NOMO-1 treated with DMSO at 0.1 percent for 48 hours (cell line): ENCODE measurements around the gene NAP1L1.

Source experiments
- DNase-seq: peaks from one replicate; lab custom pipeline; 2025; ENCODE audit not compliant: unreplicated experiment; lab: John Stamatoyannopoulos, UW

NAP1L1 gene

DNA sequence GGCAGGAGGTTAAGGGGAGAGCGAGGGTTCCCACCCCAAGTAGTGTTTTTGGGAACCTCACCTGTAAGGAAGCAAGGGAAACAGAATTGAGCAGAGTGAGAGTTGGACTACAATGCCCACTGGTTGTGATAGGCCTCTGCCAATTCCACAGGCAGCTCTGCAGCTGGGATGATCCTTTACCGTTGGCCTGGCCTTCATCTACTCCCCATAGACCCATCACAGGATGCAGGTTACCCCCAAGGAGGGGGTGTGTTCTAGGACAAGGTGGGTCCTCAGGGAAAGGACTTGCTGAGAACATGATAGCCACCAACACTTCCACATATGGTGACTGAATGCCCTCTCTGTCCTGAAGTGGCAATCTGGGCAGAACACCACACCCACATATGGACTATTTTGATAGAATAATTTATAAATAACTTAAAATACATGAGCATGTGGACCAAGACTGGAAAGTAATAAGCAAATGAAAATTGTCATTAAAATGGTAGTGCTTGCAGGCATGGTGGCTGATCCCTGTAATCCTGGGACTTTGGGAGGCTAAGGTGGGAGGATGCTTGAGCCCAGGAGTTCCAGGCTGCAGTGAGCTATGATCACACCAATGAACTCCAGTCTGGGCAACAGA is 61.3 kb downstream of the NAP1L1 start:
- DNase-seq, result no peak

DNA sequence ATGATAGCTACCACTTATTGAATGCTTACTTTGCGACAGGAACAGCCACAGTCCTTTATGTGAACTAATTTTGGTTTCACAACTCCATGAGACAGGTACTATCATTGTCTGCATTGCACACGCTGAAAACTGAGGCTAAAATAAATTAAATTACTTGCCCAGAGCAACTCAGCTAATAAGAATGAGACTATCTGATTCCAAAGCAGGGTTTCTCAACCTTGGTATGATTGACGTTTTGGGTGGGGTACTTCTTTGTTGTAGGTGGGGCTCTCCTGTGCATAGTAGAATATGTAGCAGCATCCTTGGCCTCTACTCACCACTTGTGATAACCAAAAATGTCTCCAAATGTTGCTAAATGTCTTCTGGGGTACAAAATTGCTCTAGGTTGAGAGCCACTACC is 62.0 kb downstream of the NAP1L1 start:
- DNase-seq, result no peak

DNA sequence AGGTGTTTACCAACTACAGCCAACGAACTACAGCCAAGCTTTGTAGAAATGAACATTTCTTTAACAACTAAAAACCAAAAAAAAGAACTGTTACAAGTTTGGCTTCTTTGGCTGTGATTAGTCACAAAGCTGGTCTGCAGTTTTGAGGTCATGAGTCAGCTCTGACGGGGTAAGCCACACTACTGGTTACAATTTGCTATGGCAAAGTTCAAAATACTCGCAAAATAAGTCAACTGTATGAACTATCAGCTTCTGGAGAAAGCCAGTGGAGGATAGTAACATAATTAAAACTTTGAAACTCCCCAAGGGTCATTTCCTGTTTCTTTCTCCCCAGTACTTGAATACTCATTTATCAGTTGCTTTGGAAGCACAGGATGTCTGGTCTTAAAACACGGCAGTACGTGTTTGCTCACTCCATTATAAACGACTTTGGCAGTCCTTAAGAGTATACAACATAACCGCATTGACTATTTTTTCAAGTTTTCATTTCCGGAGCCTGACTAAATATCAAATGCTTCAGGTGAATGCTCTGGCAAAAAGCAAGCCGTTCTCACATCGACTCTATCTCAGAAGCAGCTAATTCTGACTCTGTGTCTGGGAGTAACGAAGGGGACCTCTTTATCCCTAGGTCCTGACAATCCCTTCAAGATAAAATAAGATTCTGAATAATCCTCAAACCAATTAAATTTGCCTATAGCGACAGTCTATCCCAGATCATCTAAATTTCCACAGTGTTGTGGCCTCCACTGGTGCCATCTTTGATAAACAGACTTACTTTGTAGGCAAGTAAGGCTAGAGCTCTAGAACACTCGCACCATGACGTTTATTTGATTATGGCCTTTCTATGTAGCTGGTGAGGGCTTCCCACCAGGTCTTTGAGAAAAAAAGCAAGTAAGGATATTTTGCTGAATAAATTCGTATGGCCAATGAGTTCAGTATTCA is 63.5 kb downstream of the NAP1L1 start:
- peak; percentile 71 for DNase-seq

DNA sequence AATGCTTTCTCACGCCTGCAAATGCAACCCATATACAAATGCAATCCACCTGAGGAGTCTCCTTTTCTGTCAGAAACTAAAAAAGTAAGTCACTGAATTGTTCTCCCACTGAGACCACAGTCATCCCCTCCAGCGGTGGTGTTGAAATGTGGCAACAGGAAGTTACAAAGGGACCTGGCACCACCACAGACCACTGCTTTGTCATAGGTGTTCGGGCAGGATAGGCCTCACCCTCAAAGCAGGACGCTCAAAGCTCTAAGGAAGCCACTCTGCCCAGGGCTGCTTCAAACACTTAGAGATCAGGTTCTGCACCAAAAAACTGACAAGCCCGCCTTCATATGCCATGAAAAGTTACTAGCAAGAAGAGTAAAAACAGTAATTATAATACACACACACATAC is 64.2 kb downstream of the NAP1L1 start:
- peak; percentile 81 for DNase-seq

DNA sequence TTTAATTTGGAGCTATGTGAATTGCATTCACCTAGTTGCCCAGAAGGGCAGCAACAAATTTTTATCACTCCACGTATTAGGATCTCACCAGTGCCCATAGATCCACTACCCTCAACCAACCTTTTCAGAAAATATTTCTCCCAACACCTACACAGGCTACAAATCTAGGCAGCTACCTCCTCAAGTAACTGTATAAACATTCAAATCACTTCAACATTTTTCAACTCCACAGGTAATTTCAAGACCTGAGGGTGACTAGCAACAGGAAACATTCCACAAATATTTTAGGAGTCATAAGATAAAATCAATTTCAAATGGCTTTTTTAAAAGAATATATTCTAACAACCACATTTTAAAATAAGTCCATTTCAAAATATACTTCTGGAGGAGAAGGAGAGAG is 65.8 kb downstream of the NAP1L1 start:
- DNase-seq, result no peak

DNA sequence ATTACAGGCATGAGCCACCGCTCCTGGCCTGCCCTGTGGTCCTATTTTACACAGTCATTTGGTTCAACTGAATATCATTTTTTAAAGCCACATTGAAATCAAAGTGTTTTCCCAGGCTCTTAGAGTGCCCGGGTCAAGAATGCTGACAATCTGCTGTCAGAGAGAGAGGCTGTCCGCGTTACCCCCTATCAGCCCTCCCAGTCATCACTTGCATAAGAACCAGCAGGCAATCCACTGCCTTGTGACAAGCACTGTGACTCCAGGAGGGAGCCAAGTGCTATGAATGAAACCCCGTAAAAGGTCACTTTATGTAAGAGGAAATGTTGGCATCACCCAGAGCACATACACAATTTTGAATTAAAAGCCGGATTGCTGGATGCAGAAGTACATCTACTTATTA is 66.4 kb downstream of the NAP1L1 start:
- DNase-seq, result no peak

DNA sequence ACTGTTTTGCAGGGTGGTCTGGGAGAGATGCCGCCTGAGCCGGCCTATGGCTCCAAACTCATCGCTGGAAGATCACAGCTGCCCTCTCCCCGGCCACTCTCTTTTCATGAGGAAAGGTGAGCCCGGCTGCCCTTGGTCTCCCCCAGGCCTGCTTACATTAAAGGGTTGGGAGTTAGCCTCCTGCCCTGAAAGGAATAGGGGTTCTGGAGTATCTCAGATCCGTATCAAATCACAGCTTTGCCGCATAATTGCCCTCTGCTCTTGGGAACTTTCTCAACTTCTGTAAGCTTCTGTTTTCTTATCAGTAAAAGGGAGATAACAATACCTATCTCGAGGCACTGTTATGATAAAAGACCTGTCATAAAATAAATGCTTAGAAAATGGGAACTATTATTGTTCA is 70.5 kb downstream of the NAP1L1 start:
- DNase-seq, result no peak

DNA sequence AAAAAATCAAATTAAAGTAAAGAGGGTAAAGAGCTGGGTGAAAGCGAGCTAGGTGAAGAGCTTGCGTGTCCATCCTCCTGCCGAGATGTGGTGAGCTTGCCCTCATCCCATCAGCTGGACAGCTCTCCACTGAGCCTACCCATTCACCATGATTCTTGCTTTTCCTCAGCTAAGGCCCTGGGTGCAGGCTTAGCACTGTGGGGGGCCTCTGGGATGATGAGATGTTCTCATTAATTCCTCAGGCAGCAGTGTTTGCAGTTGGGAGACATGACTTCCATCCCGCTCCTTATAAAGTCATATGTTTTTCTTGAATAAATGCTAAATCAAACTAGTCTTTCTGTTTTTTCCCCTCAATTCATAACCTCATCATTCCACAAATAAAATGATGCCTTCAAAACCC is 70.9 kb downstream of the NAP1L1 start:
- DNase-seq, result no peak

DNA sequence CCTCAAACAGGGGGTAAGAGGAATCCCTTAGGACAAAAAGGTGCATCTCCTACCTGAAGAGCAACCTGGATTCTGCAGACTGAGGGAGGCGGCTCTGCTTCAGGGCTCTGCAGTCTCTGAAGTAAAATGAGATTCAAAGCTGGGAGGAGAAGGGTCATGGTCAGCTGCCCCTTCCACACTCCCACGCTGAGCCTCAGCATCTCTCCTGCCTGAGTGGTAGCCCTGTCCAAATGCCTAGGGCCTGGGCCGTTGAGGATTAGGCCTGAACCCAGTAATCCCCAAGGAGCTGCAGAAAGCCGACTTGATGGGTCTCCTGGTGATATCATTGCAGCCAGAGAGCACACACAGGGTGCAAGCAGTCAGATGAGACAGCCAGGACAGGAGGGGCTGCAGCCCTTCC is 71.8 kb downstream of the NAP1L1 start:
- no peak for DNase-seq

DNA sequence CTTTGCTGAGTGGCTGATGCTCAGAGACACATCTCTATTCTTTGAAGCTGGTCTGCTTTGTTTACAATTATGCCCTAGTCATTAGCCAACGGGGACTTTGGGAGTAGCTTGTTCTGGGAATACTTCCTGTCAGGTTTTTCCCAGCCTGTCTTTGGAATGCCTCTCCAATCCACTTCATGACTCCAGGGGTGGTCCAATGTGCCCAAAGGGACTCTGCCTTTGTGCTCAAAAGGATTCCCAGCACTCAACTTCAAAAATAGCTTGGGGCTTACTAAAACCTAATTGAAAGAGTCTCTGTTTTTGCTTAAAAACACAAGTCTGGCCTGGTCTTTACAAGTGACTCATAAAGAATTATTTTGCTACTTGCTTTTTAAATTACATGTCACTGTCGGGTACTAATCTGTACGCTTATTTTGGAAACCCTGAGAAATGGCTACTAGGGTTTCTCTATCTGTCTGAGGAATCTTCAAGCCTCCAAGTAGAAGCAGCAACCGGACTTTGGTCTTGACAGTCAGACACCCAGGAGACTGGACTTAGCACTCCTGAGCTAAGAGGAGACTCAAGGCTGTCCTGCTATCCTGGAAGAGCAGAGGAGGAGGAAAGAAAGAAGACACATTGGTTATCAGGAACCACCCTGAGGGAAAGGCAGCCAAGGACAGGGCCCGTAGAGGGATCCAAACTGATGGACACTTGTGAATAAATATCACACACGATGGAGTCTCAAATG is 73.6 kb downstream of the NAP1L1 start:
- no peak for DNase-seq

DNA sequence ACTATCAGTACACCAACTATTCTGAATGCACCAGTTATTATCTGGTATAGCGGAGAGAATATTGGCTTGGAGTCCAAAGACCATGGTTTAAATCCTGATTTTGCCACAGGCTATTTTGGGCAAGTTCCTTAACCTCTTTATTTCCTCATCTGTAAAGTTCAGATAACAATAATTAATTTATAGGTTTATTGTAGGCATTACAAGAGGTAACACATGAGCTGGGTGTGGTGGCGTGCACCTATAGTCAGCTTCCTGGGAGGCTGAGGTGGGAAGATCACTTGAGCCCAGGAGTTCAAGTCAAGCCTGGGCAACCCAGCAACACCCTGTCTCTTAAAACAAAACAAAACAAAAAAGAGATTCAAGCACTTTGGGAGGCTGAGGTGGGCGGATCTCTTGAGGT is 76.1 kb downstream of the NAP1L1 start:
- DNase-seq, result no peak

DNA sequence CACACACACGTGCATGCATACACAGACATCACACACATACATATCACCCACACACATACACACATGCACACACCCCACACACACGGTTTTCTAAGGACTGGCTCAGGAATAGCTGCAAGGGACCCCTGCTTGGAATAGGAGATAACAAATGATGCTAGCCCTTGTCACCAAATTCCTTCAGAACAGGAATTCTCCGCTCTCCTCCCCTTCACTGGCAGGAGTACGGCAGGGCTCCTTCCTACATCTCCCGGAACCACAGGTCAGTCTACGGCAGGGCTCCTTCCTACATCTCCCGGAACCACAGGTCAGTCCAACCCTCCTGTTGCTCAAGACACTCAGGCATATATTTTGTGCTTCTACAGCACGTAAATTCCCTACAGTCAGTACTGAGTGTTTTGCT is 76.8 kb downstream of the NAP1L1 start:
- DNase-seq, result no peak

DNA sequence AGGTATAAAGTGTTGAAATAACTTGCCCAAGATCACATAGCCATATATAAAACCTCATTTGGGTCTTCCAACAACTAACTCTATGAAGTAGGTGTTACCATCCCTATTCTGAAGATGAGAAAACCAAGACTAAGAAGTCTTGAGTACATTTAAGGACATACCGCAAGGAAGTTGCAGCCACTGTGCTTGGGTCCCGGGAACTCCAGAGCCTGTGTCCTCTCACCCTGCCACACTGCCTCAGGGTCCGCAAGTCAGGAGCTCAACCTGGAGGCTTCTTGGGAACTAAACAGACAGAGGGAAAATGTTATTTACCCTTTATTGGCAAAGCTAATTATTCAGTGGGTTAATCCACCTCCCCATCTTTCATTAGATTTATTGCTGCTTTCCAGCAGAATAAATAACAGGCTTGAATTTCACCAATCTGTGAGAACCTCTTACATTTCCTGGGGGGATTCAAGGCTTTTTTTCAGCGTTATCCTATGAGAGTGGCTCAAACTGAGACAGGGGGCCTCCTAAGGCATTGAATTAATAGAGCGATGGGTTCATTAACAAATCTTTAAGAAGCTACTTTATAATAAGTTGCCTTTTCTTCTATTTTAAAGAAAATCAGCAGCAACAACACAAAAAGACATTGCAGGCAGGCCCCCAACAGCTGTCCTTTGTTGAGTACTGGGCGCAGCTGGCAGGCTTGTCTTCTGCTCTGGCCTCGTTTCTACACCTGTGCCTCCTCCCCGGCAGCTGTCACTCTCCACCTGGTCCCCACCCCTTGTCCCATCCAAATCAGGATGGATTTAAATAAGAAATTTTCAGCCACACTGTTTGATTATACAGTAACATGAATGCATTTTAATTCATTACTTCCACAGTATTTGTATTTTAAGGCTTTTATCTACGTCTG is 78.2 kb downstream of the NAP1L1 start:
- no peak for DNase-seq

DNA sequence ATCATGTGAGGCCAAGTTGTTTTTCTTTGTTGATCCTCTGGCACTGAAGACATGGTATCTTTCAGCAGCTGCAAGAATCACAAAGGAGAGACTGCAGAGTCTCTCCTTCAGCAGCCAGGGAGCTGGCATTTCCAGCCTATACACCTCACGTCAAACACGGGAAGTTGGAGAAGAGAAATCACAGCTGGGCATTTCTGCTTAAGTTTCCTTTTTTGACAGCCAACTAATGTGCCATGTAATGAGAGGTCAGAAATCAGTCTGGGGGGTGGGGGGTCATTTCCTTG is 81.2 kb downstream of the NAP1L1 start:
- DNase-seq, result no peak

DNA sequence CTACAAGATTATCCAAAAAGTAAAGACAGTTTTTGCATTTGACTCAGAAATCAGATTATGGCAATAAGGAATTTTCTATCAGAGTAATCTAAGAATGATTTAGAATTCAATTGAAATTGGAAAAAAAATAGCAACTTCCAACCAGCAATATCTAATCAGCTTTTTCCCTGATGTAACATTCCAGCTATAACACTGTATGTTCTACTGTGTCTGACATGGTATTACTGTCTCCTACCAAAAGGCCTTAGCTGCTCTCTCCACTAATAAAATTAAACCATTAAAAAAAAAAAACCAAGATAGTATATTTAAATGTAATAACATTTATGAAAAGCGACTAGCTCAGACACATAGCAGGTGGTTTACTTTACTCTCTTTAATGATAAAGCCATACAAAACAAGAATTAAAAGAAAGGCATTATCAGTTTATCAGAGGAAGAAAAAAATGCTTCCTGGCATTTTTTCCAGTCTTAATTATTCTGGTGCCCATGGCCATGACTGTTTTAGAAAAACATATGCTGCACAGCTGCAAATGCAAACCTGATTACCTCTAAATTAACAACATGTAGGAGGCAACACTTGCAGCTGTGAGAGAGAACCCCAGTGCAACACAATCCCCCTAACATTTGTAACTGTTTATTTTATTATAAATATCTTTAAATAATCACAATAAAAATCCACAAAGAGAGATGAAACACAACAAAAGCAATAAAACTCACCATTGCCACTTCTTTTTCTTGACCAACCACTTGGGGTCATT is 81.7 kb downstream of the NAP1L1 start:
- DNase-seq, result no peak

DNA sequence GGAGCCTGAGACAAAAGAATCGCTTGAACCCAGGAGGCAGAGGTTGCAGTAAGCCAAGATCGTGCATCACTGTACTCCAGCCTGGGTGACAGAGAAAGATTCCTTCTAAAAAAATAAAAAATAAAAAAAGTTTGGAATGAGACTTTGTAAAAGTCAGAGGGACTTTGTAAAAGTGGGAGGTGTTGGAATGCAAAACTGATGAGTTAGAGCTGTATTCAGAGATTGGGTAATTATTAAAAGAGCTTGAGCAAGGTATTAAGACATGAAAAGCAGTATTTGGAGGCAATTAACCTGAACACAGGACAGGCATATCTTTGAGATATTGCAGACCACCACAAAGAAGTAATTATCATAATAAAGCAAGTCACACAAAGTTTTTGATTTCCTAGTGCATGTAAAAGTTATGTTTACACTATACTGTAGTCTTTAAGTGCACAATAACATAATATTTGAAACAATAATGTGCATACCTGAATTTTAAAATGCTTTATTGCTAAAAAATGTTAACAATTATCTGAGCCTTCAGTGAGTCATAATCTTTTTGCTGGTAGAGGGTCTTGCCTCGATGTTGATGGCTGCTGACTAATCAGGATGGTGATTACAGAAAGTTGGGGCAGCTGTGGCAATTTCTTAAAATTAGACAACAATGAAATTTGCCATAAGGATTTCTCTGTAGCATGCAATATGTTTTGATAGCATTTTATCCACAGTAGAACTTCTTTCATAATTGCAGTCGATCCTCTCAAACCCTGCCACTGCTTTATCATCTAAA is 86.0 kb downstream of the NAP1L1 start:
- DNase-seq, result no peak

DNA sequence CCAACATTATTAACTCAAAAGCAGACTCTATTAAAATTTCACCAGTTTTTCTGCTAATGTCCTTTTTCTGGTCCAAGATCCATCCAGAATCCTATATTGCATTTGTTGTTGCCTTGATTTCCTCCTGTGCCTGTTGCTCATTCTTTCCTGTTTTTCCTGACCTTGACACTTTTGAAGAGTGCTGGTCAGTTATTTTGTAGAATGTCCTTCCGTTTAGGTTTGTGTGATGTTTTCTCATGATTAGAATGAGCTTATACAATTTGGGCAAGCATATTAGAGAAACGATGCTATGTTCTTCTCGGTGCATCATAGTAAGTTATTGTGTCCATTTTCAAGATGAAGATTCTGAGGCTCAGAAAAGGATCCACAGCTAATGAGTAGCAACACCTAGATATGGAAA is 86.8 kb downstream of the NAP1L1 start:
- DNase-seq, result no peak

DNA sequence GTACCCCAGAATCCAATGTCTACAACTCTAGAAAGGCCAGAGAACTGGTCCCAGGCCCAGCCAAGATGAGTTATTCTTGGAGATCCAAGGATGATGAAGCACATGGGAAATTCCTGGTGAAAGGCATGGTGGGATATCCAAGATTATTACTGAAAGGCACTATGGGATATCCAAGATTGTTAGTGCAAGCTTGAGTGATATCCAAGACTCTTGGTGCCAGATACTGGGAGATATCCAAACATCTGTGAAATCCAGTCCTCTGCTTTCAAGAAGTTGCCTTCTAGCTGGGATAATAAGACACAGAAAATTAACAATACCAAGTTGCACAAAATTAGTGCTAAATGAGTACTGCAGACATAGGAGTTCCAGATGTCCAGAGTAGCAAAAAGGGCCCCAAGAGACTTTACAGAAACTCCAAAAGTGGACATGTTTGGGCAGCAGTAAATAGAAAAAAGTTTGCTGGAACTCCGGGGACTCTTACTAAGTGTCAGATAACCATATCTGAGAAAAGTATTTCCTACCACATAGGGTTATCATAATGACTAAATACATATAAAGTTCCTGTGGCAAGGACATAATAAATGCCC is 87.5 kb downstream of the NAP1L1 start:
- DNase-seq, result no peak

DNA sequence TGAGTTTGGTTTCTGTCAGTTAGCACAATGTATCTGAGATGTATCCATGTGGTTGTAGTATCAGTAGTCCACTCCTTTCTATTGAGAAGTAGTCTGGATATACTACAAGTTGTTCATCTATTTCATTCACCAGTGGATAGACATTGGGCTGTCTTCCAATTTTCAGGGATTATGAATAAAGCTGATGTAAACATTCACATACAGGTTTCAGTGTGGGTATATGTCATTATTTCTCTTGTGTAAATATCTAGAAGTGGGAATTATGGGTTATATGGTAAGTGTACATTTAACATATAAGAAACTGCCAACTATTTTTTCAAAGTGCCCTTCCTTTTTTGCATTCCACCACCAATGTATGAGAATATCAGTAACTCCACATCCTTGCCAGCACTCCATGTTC is 88.8 kb downstream of the NAP1L1 start:
- no peak for DNase-seq
